Lung (tissue), 12 donors: ENCODE measurements around the gene GABRG3. TPM values are rescaled to one million over a fixed set of nuclear protein-coding genes. Genes with fewer than 3 reads are reported as not detected.

ENCODE experiments used
- ATAC-seq: fragments of 200-7000 bp; cut with Tn5 transposase; one replicate; pipeline ENCODE4 v1.9.1; 2020; ENCODE audit warnings: moderate number of reproducible peaks; ENCODE audit not compliant: insufficient read depth, low FRiP score
- DNase-seq, 3 donors: peaks; one replicate each; pipeline ENCODE4 v3.0.0-alpha.2; 2013 to 2017
- H3K27ac ChIP-seq, 2 donors: one replicate each; pipeline ENCODE4 v1.5.1; 2013; ENCODE audit warnings: mild to moderate bottlenecking in 2 of 2, moderate library complexity in 2 of 2, control low read depth in 1 of 2, inconsistent platforms in 1 of 2, low read depth in 1 of 2, low read length in 1 of 2
- H3K27me3 ChIP-seq, 3 donors: one replicate each; pipeline ENCODE4 v1.5.1; 2013; ENCODE audit warnings: low read length in 2 of 3; ENCODE audit not compliant: control insufficient read depth in 3 of 3, insufficient read depth in 3 of 3
- H3K36me3 ChIP-seq, 4 donors: one replicate each; pipeline ENCODE4 v1.5.1; 2013; ENCODE audit warnings: low read length in 4 of 4, mild to moderate bottlenecking in 1 of 4, moderate library complexity in 1 of 4; ENCODE audit not compliant: control insufficient read depth in 4 of 4, insufficient read depth in 4 of 4
- H3K4me1 ChIP-seq, 5 donors: one replicate each; pipeline ENCODE4 v1.5.1; 2013; ENCODE audit warnings: low read length in 5 of 5, mild to moderate bottlenecking in 2 of 5, moderate library complexity in 1 of 5; ENCODE audit not compliant: control insufficient read depth in 5 of 5, insufficient read depth in 5 of 5
- H3K4me3 ChIP-seq: one replicate; pipeline ENCODE4 v1.5.1; 2013; ENCODE audit warnings: mild to moderate bottlenecking, control low read depth, moderate library complexity
- H3K9ac ChIP-seq, 2 donors: one replicate each; pipeline ENCODE4 v1.5.1; 2013; ENCODE audit warnings: low read length in 2 of 2, control low read depth in 1 of 2; ENCODE audit not compliant: insufficient read depth in 1 of 2
- H3K9me3 ChIP-seq, 4 donors: one replicate each; pipeline ENCODE4 v1.5.1; 2013; ENCODE audit warnings: low read length in 3 of 4, mild to moderate bottlenecking in 1 of 4, moderate library complexity in 1 of 4; ENCODE audit not compliant: control insufficient read depth in 4 of 4, insufficient read depth in 3 of 4
- WGBS, 2 donors: extraction: QIAGEN DNeasy Blood & Tissue Kit; methylation state at CpG; one replicate each; pipeline ENCODE4 v1.1.7; 2013; 5-methylcytosine and 5-hydroxymethylcytosine counted together
- polyA plus RNA-seq, 2 donors: library from polyadenylated mRNA; stranded (reverse); fragments of 200-250 nt; gene quantifications; one replicate each; pipeline ENCODE4 v1.2.1, GENCODE V29; 2013
- total RNA-seq, 2 donors: library from RNA; depleted of rRNA in 1 of 2; stranded (reverse); fragments of >200 nt in 1 of 2; gene quantifications; one replicate each; pipeline ENCODE4 v1.2.1, GENCODE V29; 2014 to 2021
- TF ChIP-seq, protein P1 (sequence below): IDR thresholded peaks from 2 replicates; pipeline ENCODE4 v1.5.1; 2012; ENCODE audit warnings: mild to moderate bottlenecking; ENCODE audit errors: control extremely low read depth, extremely low read depth
- donor health status: control.
- donor health status: control.
- donor health status: Bipolar disorder and iron deficiency.
- donor health status: healthy.
- donor health status: DM: yes; HTN: yes; CAD: no.

GABRG3 gene
- total and polyA plus RNA-seq, 4 donors, result 16.9 TPM; not detected in 3

- TF ChIP-seq, protein P1, sequence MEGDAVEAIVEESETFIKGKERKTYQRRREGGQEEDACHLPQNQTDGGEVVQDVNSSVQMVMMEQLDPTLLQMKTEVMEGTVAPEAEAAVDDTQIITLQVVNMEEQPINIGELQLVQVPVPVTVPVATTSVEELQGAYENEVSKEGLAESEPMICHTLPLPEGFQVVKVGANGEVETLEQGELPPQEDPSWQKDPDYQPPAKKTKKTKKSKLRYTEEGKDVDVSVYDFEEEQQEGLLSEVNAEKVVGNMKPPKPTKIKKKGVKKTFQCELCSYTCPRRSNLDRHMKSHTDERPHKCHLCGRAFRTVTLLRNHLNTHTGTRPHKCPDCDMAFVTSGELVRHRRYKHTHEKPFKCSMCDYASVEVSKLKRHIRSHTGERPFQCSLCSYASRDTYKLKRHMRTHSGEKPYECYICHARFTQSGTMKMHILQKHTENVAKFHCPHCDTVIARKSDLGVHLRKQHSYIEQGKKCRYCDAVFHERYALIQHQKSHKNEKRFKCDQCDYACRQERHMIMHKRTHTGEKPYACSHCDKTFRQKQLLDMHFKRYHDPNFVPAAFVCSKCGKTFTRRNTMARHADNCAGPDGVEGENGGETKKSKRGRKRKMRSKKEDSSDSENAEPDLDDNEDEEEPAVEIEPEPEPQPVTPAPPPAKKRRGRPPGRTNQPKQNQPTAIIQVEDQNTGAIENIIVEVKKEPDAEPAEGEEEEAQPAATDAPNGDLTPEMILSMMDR, result no peak
- no peaks in the 10 kb centered on the region for H3K27me3 ChIP-seq
- peaks cover 0 to 9% (median 0%) of the 10 kb centered on the region in 5 donors for H3K4me1 ChIP-seq
- no peak overlapping the region for H3K9ac ChIP-seq
- peaks cover 0 to 5% (median under 1%) of the 10 kb centered on the region in 4 donors for H3K9me3 ChIP-seq
- WGBS, 2 donors, result 85 to 90% methylated on average over 18 of the region's 18 CpGs
- H3K4me3 ChIP-seq, result no peak overlapping the region
- ATAC-seq (no peak), DNase-seq (no peak)
- H3K36me3 ChIP-seq, result peaks cover 0 to 5% (median 0%) of the 10 kb centered on the region in 4 donors
- H3K27ac ChIP-seq, result no peak overlapping the region
These were observed 556.6 kb downstream of the GABRG3 start for GRCh38 chr15:27527490-27528067.

DNA sequence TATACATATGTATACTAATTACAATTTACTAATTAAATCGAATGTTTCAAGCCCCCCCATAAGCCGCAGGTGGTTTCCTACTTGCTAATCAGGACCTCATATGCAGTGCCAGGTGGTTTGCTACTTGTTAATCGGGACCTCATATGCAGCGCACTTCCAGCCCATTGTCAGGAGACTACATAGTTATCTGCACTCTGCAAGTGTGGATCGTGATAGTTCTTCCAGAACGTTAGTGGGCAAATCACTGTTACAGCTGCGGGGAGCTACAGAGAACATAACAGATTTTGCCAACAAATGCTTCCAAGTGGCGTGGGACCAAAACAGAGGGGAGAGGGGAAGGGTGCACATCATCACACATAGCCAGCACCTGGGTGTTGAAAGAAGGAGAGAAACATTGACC, 558.4 kb downstream of the GABRG3 start:
- TF ChIP-seq, protein P1, result no peak
- H3K27ac ChIP-seq, result no peak overlapping the region
- DNase-seq, result peak in 1 of 3 donors; percentile 19
- H3K9me3 ChIP-seq, result peaks cover 0 to 5% (median 0%) of the 10 kb centered on the region in 4 donors
- H3K4me3 ChIP-seq, result no peak overlapping the region
- H3K4me1 ChIP-seq, result peaks cover 0 to 9% (median 0%) of the 10 kb centered on the region in 5 donors
- WGBS, 2 donors, result 73 to 80% methylated on average over 8 of the region's 8 CpGs
- ATAC-seq, result no peak
- H3K9ac ChIP-seq, result no peak overlapping the region
- H3K36me3 ChIP-seq, result peaks cover 0 to 5% (median 0%) of the 10 kb centered on the region in 4 donors
- no peaks in the 10 kb centered on the region for H3K27me3 ChIP-seq

DNA sequence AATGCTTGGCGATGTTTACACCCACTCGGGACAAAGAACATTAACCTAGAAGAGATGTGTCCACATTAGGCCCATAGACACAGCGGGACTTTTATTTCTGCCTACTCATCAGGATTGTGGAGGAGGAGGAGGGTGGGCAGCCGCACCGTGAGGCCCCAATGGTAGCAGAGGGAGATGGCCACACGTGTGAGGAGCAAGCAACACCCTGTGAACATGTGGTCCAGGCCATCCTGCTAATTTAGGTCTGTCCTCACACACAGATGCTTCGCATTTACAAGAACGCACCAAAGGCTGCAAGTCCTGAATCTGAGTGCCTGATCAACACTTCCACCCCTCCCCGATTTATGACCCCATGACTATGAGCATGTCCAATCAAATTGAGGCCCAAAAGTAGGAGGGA, 560.0 kb downstream of the GABRG3 start:
- ATAC-seq (no peak), DNase-seq (no peak)
- no peak overlapping the region for H3K4me3 ChIP-seq
- no peaks in the 10 kb centered on the region for H3K27me3 ChIP-seq
- 88 to 91% methylated on average over 9 of the region's 9 CpGs for WGBS, 2 donors
- no peak overlapping the region for H3K27ac ChIP-seq
- H3K4me1 ChIP-seq, result peaks cover 0 to 9% (median 0%) of the 10 kb centered on the region in 5 donors
- H3K9me3 ChIP-seq, result peaks cover 0 to 6% (median 0%) of the 10 kb centered on the region in 4 donors
- no peak overlapping the region for H3K9ac ChIP-seq
- TF ChIP-seq, protein P1, result no peak
- H3K36me3 ChIP-seq, result peaks cover 0 to 5% (median 0%) of the 10 kb centered on the region in 4 donors
